HG03575 (cell line): Measurements from ENCODE around the gene SPTB.

ENCODE experiments used
- ATAC-seq: cut with Tn5 transposase; IDR thresholded peaks from one replicate; pipeline ENCODE4 v1.9.1; 2021; ENCODE audit not compliant: unreplicated experiment, insufficient number of reproducible peaks, low FRiP score; ENCODE audit errors: extremely low read depth

Gene SPTB

DNA sequence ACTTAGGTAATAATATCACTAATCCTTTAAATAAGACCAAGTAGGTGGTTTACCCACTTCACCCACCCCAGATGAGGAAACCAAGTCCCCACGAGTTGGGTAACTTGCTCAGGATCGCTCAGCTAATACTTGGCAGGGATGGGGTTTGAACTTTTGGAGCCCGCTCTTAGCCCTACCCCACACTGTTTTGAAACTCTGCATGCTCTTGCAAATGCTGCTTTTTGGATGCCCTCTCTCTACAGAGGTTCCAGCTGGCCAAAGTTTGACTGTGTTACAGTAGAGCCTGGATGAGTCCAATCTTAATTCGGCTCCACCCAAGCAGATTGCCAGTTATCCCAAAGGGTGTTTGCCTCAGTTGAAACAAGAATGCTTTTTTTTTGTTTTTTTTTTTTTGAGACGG is 168.7 kb downstream of the SPTB start:
- ATAC-seq: no peak

DNA sequence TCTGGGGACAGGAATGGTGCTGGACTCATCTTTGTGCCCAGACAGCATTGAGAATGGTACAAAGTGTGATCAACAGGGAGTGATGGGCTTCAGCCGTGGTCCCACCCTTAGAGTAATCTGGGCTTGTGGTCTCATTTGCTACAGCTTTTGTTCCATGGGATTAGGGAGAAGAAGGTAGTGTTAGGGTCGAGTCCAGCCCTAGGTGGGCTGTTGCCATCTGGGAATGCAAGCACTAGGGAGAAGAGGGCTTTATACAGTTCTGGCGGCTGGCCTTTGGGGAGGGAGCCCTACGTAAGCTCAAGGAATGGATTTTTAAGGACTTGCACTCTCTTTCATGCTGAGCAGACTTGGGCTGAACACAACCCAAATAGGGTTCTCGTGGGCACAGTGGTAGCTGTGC is 170.6 kb downstream of the SPTB start:
- ATAC-seq: no peak

DNA sequence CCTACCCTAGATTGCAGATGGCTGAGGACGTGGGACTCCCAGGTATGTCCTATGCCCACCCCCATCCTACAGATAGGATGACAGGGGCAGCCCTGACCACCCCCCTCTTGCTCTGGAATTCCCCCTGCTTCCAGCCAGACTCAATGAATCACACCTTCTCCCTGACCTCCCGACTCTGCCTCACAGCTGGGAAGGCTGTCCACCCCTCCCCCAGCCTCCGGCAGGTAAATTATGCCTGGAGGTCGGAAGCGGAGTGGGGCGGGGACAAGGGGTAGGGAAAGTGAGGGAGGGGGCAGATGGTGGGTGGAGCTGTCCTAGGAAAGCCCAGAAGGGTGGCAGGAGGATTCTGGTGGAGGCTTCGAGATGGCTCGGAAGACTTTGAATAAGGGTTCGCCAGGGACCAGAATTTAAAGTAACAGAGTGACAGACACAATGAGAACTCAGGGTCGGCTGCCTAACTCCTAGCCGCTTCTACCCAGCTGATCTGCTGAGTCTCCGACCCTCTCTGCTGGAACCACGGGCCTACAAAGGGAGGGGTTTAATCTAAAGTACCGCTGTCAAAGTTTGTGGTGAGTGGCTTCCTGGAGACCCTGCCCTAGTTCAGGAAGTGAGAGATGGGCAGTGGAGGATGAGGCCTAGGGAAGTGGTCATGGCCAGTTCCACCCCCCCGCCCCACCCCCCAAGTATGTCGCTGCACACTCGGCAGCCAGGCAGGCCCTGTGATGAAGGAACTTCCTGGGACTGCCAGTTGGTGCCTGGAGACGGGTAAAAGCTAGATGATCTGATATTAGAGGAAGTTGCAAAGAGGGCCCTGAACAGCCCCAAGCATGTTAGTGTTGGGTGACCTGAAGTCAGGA is 171.3 kb downstream of the SPTB start:
- no peak for ATAC-seq

DNA sequence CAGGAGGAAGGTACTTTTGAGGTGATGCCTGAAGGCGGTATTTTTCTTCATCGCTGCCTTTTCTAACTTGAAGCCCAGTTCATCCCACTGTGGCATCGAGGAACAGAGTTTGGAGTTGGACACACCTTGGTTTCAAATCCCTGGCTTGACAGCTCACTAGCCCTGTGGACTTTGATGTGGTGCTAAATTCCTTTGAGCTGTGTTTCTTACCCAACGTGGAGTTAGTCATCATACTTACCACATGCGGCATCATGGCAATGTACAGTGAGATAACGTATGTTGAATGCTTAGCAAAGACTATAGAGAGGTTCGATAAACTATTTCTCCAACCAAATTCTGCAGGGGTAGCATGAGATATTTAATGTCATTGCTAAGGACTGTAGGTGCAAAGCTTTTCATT is 172.0 kb downstream of the SPTB start:
- ATAC-seq: no peak

GRCh38 chr14:64706593-64707193 is 173.0 kb downstream of the SPTB start:
- no peak for ATAC-seq

- no peak for ATAC-seq
Measured at GRCh38 chr14:64706119-64706592, 173.6 kb downstream of the SPTB start.

DNA sequence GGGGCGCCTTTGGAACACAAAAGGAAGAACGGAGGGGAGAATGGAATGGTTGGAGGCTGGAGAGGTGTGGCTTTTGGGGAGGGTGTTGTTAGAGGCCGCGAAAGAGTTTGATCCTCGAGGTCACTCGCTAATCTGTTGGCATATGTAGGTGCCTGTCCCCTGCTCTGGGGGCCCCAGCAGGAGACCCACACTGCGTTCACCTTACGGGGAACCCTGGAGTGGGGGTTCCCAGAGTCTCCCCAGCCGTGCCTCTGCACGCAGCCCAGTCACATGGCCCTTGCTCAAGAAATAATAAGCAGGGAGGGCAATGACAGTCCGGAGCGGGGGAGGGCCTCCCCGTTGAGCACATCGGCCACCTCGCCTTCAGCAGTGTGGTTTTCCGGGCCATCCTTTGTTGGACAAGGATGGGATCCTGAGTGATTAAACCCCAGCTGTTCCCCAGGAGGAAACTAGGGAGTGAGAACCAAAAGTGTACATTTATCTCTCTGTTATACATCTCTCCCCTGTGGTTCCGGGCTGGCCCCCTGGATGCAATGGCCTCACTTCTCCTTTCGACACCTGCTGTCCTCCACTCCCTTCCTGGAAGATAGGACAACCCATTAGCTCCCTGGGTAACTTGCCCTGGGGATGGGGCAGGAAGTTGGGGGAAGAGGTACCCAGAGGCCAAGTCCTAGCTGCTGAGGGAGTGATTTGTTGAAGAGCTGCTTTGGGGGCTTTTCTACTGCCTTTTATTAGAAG is 174.2 kb downstream of the SPTB start:
- ATAC-seq: no peak

GRCh38 chr14:64704743-64705380 is 174.8 kb downstream of the SPTB start:
- ATAC-seq: no peak

- ATAC-seq: no peak
Measured at GRCh38 chr14:64704143-64704742, 175.5 kb downstream of the SPTB start, which contains the start of gene PLEKHG3. TSS of gene PLEKHG3 (plus strand) at chr14:64704424. CDS start at chr14:64727632, 23,208 bp downstream.

DNA sequence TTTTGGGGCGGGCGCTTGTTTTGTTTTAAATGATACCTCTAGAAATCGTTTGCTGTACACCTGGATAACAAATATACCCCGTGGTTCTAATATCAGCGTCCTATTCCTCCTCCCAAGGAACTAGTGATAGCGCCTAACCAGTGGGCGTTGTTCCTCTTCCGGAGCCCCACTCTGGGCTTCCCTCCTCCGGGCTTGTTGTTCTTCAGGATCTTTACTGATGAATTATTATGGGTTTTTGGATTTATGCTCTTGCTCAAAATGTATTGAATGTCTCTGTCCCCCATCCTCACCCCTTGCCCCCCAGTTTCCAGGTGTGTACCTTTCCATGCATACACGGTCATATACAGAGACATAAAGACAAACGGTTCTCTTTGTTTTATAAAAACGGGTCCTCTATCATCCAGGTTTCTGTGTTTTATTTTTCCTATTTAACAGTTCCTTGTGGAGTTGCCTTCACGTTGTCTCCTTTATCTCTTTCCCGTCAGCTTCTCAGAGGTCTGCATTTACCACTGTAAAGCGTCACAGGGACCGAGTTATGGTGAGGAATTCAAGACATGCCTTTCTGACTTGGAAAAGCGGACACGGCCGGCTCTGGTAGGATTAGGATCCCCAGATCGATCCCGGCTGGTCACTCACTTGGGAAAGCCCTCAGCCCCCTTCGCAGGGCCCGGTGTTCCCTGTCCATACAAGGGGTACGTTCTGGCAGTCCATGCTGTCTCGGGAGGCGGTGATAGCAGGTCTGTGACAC is 176.1 kb downstream of the SPTB start:
- ATAC-seq: no peak

DNA sequence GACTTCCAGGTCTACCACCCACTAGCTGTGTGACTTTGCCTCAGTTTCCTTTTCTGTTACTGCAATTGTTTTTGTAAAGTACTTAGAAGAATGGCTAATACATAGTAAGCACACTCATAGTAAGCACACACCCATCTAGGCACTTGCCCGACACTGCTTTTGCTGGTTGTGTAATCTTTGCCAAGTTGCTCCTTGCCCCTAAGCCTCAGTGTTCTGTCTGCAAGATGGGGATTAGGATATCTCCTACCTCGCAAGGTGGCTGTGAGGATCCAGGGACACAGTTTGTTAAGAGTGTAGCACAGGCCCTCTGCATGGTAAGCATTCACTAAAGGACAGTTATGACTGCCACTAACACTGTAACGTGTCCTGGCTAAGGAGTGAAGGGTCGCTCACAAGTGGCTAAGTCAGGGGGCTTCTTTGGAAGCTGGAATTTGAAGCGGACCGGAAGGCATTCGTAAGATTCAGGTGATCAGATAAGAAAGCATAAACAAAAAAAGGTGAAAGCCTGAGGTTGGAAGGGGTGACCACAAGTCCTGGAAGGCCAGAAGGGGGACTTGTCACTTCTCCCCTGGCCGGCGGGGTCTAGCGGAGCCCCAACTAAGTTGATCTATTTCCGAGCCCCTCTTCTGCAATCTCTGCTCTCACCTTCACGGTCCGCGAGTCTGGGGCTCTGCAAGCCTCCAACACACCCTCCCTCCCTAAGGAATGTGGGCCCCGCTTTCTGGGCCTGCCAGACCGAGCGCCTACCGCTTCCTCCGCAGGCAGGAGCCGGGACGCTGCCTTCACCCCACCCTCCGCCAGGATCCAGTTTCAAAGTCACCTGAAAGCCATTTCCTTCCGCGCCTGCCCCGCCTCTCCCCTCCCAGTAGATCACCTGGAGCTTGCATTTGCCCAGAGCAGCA is 177.0 kb downstream of the SPTB start:
- ATAC-seq: no peak

DNA sequence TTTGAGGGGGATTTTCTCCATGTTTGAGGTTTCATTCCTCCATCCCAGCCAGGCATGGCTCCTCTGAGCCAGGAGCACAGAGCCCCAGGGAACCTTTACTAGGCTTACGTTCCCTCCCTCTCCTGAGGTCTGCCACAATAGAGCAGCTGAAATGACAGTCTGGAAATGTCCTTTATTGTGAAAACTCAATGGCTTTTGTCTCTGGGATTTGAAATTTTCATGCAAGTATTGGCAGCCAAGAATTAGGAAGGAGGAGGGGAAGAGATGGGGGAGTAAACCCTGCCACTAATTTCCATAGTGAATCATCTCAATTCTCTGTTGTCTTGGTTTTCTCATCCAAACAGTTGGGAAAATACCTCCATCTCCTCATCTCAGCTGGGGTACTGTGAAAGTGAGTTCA is 178.0 kb downstream of the SPTB start:
- no peak for ATAC-seq

DNA sequence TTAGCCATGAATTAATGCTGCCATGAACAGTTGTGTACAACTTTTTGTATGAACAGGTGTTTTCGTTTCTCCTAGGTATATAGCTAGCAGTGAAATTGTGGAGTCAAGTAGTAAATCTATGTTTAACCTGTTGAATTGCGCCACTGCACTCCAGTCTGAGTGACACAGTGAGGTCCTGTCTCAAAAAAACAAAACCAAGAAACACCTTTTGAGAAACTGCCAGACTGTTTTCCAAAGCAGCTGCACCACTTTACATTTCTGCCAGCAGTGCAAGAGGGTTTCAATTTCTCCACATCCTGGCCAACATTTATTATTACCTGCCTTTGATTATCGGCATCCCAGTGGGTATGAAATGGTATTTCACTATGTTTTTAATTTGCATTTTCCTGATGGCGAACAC is 178.8 kb downstream of the SPTB start:
- no peak for ATAC-seq

- ATAC-seq: no peak
Measured at GRCh38 chr14:64700290-64700689, 179.4 kb downstream of the SPTB start.

GRCh38 chr14:64698903-64699302 is 180.8 kb downstream of the SPTB start:
- ATAC-seq: no peak

DNA sequence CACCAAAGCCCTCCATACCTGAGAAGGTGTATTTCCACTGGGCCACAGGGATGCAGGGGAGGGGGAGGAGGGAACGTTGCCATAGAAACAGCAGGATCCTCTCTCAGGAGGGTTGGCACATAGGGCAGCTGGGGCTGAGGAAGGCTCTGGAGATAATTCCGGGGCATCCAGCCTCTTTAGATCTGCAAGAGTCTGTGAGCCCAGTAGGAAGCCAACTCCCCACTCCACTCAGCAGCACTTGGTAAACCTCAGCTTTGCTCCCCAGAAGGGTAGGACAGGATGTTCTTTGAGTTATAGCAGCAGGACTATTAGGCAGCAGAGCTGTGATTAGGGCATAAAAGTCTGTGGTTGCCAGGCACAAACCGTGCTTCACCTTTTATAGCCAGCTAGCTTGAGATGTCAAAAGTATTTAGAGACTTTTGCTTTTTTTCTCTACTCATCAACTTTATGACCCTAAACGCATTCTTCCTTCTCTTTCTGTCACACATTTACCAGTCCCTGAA is 183.3 kb downstream of the SPTB start:
- no peak for ATAC-seq
